HUES48 (cell line): Measurements from ENCODE around the gene MARCHF2.
A peak's percentile ranks its signal among the peaks of the same experiment; 100 is the strongest.

Experiments
- H3K27ac ChIP-seq: one replicate; pipeline ENCODE4 v1.7.0; 2013; ENCODE audit warnings: low read depth, low read length, inconsistent platforms
- H3K27me3 ChIP-seq: 2 replicates; pipeline ENCODE4 v1.6.1; 2013; ENCODE audit warnings: mild to moderate bottlenecking, low read length; ENCODE audit not compliant: control insufficient read depth, insufficient read depth
- H3K36me3 ChIP-seq: 2 replicates; pipeline ENCODE4 v1.6.1; 2013; ENCODE audit warnings: low read length; ENCODE audit not compliant: control insufficient read depth, insufficient read depth
- H3K4me1 ChIP-seq: 2 replicates; pipeline ENCODE4 v1.6.1; 2013; ENCODE audit warnings: mild to moderate bottlenecking, low read length; ENCODE audit not compliant: control insufficient read depth, insufficient read depth
- H3K4me3 ChIP-seq: 2 replicates; pipeline ENCODE4 v1.5.1; 2013; ENCODE audit warnings: mild to moderate bottlenecking, low read depth, low read length
- H3K9ac ChIP-seq: 2 replicates; pipeline ENCODE4 v1.6.1; 2013; ENCODE audit warnings: mild to moderate bottlenecking, low read depth, low read length, moderate library complexity
- H3K9me3 ChIP-seq: 2 replicates; pipeline ENCODE4 v1.6.1; 2013; ENCODE audit warnings: low read length; ENCODE audit not compliant: control insufficient read depth, insufficient read depth

The MARCHF2 gene

DNA sequence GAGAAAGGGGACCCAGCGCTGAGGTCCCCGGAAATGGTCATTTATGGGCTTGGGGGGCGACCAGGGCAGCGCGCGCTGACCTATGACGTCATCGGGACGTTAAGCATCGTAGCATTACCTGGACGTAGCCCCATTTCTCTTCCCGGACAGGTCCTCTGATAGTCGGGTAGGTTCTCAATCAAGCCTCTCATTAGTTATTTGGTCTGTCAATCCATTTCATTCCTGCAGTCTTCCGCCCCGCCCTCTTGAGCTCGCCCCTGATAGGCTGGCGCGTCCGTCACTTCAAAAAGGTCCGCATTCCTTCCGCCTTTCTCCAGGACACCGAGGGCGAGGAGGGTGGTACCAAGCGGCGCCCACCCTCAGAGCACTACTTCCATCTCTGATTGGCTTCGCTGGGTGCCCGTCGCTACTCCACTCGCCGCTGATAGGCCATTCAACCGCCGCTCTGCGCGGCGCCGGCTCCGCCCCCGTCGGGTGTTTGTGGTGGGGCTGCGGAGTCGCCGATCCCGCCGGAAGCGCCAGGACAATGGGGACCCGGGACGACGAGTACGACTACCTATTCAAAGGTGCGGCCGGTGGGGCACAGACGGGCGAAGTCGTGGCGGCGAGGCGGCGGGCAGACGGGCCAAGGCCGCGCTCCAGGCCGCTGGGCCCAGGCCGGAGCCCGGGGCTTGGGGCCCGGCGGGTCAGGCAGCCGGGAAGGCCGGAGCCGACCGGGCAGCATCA is 23.1 kb upstream of the MARCHF2 start, which contains the start of gene RAB11B:
TSS of gene RAB11B (plus strand) at position 470 of the 726 bp plus-strand sequence. CDS start at position 527, 57 bp downstream.
- Histone ChIP-seq H3K27ac (peak within 1 kb of the TSS; percentile 100), H3K36me3 (no peaks in the 10 kb centered on the region), H3K4me1 (no peaks in the 10 kb centered on the region), H3K27me3 (no peaks in the 10 kb centered on the region), H3K9me3 (no peaks in the 10 kb centered on the region), H3K4me3 (peak within 1 kb of the TSS; percentile 89), H3K9ac (peak within 1 kb of the TSS; percentile 100)

DNA sequence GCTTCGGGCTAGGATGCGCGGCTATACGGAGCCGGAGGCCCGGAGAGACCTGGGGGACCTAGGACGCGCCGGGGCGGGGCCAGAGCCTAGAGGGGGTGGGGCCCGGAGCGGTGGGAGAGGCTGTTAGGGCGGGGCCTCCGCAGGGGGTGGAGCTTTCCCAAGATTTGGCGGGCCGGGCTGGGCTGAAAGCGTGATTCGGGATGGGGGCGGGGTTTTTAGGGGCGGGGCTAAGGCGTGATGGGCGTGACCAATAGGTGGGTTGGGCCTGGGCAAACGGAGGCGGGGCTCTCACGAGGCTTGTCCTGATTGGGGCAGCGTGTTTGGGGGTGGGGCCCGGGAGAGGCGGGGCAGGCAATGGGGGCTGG is 22.5 kb upstream of the MARCHF2 start:
- H3K9me3 ChIP-seq, result no peaks in the 10 kb centered on the region
- peak overlapping the region; percentile 100 for H3K27ac ChIP-seq
- no peaks in the 10 kb centered on the region for H3K4me1 ChIP-seq
- no peaks in the 10 kb centered on the region for H3K36me3 ChIP-seq
- peak overlapping the region; percentile 89 for H3K4me3 ChIP-seq
- H3K9ac ChIP-seq, result peak overlapping the region; percentile 100
- no peaks in the 10 kb centered on the region for H3K27me3 ChIP-seq

DNA sequence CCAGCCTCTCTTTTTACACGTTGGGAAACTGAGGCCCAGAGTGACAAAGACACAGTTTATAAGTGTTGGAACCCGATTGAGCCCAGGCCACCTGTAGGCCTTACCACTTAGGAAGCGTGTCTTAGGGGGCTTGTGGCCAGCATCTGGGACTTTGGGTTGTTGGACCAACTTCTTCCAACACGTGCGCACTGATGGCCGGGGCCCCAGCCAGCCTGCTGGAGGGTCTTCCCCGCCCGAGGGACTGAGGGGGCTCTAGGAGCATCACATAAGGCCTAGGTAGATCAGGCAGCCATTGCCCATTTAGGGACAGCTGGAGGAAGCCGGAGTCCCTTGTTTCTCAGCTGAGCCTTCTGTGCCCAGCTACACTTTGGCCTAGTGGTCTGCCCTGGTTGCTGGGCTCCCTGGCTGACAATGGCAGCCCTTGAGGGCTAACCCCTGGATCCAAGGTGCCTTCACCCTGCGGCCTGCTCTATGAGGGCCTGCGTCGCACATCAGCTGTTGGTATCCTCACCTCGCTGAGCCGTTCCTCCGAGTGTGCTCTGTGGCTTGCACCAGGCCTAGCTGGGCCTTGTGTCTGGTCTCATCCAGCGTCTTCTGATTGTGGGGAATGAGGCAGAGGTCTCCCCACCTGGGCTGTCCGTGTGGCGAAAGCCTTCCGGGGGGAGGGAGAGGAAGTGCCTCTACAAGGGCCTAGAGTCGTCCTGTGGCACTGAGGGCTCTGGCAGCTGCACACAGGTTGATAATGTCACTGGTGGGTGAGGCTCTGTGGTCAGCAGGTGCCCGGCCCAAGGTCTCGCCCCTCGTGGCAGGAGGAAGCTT is 21.7 kb upstream of the MARCHF2 start:
- Histone ChIP-seq H3K36me3 (no peaks in the 10 kb centered on the region), H3K9ac (no peak overlapping the region; the same call in 1 of the 2 replicates), H3K9me3 (no peaks in the 10 kb centered on the region), H3K4me3 (peak overlapping the region; percentile 50), H3K4me1 (no peaks in the 10 kb centered on the region), H3K27me3 (no peaks in the 10 kb centered on the region), H3K27ac (peak overlapping the region; percentile 16)

DNA sequence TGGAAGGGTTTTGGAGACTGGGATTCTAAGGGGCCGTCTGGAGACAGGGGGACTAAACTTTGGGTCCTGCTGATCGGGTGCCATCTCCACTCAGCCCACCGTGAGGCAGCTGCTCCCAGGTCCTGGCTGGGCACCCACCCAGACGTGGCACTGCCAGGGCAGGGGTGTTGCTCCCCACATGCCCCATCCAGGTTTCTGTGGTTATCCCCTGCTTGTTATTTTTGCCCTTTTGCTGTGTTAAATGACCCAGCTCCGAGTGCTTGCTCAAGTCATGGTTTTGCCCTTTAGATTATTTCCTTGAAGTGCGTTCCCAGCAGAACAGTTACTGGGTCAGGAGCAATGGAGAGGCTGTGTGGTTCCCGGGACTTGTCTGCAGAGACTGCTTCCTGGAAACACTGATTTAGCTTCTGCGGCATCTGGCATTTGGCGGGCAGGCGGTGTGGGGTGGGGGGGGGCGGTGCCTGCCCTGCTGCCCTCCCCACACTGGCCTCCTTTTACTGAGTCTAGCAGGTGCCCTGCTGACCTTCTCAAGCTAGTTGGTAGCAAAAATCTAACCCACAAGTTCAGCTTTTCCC is 21.0 kb upstream of the MARCHF2 start:
- Histone ChIP-seq H3K36me3 (no peaks in the 10 kb centered on the region), H3K9ac (no peak overlapping the region), H3K27me3 (no peaks in the 10 kb centered on the region), H3K27ac (no peak overlapping the region), H3K4me1 (peaks cover 3% of the 10 kb centered on the region; the same call in 1 of the 2 replicates), H3K9me3 (no peaks in the 10 kb centered on the region), H3K4me3 (no peak overlapping the region)

DNA sequence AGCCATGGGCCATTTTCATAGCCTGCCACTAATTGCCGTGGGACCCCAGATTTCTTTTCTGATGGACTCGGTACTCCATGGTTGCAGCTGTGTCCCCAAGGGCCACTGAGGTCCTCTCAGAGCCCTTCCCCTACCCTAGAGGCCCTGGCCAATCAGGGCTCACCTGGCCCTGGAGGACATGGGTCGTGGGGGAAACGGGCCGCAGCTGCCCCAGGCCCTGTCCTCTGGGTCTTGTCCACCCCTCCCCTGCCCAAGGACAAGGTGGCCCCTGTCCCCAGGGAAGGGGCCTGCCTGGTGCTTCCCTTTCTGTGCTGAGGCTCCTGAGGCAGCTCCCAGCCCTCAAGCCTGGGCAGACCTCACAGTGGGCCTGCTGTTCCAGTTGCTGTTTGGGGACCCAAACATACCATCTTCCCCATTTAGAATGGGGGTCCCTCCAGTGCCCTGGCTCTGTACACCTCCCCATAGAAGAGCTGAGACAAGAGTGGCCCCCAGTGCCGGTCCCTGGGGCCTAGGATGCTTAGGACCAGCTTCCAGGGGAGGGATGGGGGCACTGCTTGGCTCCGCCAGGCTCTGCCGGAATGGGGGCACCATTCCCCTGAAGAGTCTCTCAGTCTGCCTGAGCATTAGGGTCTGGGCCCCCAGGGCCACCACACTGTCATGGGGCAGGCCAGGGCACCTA is 19.8 kb upstream of the MARCHF2 start:
- no peak overlapping the region for H3K27ac ChIP-seq
- peaks cover 3% of the 10 kb centered on the region; the same call in 1 of the 2 replicates for H3K4me1 ChIP-seq
- H3K4me3 ChIP-seq, result no peak overlapping the region
- no peaks in the 10 kb centered on the region for H3K27me3 ChIP-seq
- no peaks in the 10 kb centered on the region for H3K36me3 ChIP-seq
- no peaks in the 10 kb centered on the region for H3K9me3 ChIP-seq
- H3K9ac ChIP-seq, result no peak overlapping the region

DNA sequence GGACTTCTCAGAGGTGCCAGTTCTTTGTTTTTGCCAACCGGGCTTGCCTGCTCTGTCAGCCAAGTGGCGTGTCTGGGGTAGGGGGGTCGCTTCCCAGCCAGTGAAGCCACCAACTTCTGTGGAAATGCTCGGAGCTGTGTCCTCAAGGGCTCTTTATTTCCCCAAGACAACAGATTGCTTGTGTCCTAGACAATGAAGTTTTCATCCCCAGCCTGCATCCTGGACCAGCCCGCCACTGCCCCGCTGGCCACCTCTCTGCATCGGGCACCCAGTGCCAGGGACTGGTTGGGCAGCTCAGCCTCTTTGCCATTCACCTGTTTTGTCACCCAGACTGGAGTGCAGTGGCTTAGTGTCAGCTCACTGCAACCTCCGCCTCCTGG is 19.2 kb upstream of the MARCHF2 start:
- peaks cover 3% of the 10 kb centered on the region; the same call in 1 of the 2 replicates for H3K4me1 ChIP-seq
- H3K9me3 ChIP-seq, result no peaks in the 10 kb centered on the region
- no peaks in the 10 kb centered on the region for H3K36me3 ChIP-seq
- H3K4me3 ChIP-seq, result no peak overlapping the region
- H3K27me3 ChIP-seq, result no peaks in the 10 kb centered on the region
- no peak overlapping the region for H3K27ac ChIP-seq
- no peak overlapping the region for H3K9ac ChIP-seq

DNA sequence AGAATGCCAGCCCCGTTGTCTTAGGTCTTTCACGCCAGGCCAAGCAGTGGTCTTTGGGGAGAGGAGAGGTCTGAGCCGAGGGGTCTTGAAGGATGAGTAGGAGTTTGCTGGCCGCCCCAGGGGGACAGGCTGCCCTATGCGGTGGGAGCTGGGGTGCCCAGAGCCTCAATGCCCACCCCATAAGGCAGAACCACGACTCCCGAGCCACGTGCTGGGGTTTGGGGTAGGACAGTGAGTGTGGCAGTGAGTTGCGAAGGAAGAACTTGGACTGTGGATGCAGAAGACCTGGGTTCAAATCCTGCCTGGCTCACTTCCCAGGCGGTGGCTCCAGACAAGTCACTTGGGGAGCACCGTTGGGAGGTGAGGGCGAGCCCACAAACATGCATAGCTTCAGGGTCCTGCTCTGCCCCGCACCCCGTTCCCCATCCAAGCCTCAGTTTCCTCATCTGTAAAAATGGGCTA is 17.5 kb upstream of the MARCHF2 start:
- no peak overlapping the region for H3K27ac ChIP-seq

DNA sequence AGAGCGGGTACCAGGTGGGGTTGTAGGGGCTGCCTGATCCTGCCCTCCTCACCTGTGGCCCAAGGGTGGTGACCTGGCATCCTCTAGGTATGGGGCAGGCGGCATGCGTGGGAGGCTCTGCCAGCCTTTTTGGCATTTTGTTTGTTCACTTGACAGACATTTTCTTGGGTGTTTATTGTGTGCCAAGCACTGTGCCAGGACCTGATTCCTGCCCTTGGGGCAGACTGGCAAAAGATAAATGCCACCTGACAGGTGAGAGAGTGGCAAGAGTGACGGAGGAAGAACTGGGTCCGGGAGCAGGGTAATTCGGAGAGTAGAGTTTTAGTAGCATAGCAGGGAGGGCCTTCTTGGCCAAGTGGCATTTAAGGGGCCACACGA is 16.9 kb upstream of the MARCHF2 start:
- H3K4me1 ChIP-seq, result peaks cover 3% of the 10 kb centered on the region; the same call in 1 of the 2 replicates

More for the DNA sequence above, 17.5 kb upstream of the MARCHF2 start:
- Histone ChIP-seq H3K4me1 (peaks cover 3% of the 10 kb centered on the region; the same call in 1 of the 2 replicates), H3K36me3 (0 out of 2 replicates have a peak, but pooled peaks cover 5% of the 10 kb centered on the region), H3K27me3 (no peaks in the 10 kb centered on the region), H3K4me3 (no peak overlapping the region), H3K9me3 (no peaks in the 10 kb centered on the region), H3K9ac (no peak overlapping the region)

DNA sequence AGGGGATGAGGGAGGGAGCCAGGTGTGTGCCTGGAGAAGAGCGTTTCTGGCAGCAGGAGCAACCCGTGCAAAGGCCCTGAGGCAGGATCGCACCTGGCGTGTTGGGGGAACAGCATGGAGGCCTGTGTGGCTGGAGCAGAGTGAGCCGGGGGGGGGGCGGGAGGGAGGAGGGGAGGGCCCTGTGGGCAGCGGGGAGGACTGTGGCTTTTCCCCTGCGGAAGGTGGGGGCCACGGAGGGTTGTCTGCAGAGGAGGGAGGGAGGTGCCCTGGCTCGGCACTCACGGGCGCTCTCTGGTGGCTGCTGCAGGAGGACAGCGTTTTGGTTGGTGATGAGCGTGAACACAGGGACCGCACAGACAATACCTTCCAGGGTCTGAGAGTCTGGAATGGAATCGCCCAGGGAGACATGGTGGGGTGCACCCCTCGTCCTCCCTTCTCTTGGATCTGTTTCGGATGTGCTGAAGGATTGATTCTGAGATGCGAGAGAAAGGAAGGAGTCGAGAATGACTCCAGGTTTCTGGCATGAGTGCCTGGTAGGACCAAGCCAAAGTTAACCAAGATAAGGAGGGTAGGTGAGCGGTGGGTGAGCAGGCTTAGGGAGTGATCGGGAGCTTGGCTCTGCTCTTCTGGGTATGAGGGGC is 16.4 kb upstream of the MARCHF2 start:
- no peak overlapping the region for H3K27ac ChIP-seq
- no peak overlapping the region for H3K9ac ChIP-seq
- H3K4me3 ChIP-seq, result no peak overlapping the region
- peaks cover 3% of the 10 kb centered on the region; the same call in 1 of the 2 replicates for H3K4me1 ChIP-seq
- no peaks in the 10 kb centered on the region for H3K9me3 ChIP-seq
- H3K27me3 ChIP-seq, result no peaks in the 10 kb centered on the region
- H3K36me3 ChIP-seq, result 0 out of 2 replicates have a peak, but pooled peaks cover 5% of the 10 kb centered on the region

More for the DNA sequence above, 16.9 kb upstream of the MARCHF2 start:
- H3K4me3 ChIP-seq, result no peak overlapping the region
- no peak overlapping the region for H3K9ac ChIP-seq
- H3K36me3 ChIP-seq, result 0 out of 2 replicates have a peak, but pooled peaks cover 5% of the 10 kb centered on the region
- no peaks in the 10 kb centered on the region for H3K9me3 ChIP-seq
- H3K27ac ChIP-seq, result no peak overlapping the region
- no peaks in the 10 kb centered on the region for H3K27me3 ChIP-seq

DNA sequence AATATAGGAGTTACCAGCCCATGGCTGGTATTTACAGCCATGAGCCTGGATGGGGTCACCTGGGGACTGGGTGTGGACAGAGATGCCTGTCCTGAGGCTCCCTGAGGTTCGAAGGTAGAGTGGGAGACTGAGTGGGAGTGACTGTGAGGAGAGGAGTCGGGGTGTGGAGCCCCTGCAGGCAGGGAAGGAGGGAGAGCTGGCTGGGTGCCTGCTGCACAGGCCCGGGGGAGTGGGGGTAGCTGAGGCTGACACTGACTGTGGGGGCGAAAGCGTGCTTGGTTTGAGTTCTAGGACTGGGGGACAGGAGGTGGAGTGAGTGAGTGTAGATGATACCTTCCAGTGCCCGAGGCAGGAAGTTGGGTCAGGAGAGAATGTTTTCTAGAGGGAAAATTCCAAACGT is 15.8 kb upstream of the MARCHF2 start:
- no peak overlapping the region for H3K4me3 ChIP-seq
- H3K27me3 ChIP-seq, result no peaks in the 10 kb centered on the region
- peaks cover 3% of the 10 kb centered on the region; the same call in 1 of the 2 replicates for H3K4me1 ChIP-seq
- no peaks in the 10 kb centered on the region for H3K9me3 ChIP-seq
- no peak overlapping the region for H3K27ac ChIP-seq
- peaks cover 11% of the 10 kb centered on the region for H3K36me3 ChIP-seq
- no peak overlapping the region for H3K9ac ChIP-seq
